Stimulated activated CD8-positive, alpha-beta memory T cell treated with anti-CD3 and anti-CD28 coated beads, Interleukin-4, amount 100 ng/mL, for 48 hours (primary cell): ENCODE measurements around the gene LTF.
"Not testable (repeated sequence)": the region's sequence is repeated elsewhere in the genome, so short reads cannot be mapped to it uniquely, and the experiment has no call there.

Experiments
- DNase-seq: peaks from one replicate; pipeline ENCODE4 v3.0.0-alpha.2; 2020

The LTF gene

GRCh38 chr3:46388847-46389246, 75.9 kb downstream of the LTF start:
- not testable (repeated sequence) for DNase-seq

- DNase-seq: no peak
Measured at GRCh38 chr3:46386205-46386604, 78.5 kb downstream of the LTF start.
